ENCODE data around the gene BANP.
"Not testable (repeated sequence)": the region's sequence is repeated elsewhere in the genome, so short reads cannot be mapped to it uniquely, and the experiment has no call there.

DNA sequence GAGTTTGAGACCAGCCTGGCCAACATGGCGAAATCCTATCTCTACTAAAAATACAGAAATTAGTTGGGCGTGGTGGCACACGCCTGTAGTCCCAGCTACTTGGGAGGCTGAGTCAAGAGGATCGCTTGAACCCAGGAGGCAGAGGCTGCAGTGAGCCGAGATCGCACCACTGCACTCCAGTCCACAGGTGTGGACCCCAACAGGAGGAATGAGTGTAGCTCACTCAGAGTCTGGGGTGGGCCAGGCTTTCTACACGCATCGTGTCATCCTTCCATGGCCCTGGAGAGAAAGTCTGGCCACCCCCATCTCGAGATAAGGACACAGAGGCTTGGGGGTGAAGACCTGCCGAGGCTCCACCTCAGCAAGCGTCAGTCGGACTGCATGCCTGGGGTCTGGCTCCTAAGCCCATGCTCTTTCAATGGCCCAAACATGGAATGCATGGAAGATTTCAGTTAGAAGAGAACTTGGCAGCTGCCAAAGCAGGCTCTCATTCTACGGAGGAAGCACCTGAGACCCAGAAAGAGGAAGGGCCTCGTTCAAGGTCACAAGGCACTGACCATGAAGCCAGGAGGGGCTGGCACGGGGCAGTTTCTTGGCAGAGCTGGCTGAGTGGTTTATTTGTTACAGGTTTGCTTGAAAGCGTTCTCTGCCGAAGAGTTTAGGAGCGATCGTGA is 16.3 kb upstream of the BANP start:
- TF ChIP-seq POLR2AphosphoS5 (IDR thresholded peaks at IDR 0.05); CTCF (IDR thresholded peaks at IDR 0.05); POLR2A (IDR thresholded peaks at IDR 0.05; ENCODE audit: low read depth): not testable (repeated sequence)

All from esophagus muscularis mucosa (tissue), 3 donors.